Motor neuron (in vitro differentiated cells): ENCODE results near the gene RNASE1. TPM values are rescaled to one million over a fixed set of nuclear protein-coding genes. Genes with fewer than 3 reads are reported as not detected.
A peak's percentile ranks its signal among the peaks of the same experiment; 100 is the strongest.

Experiments used
- ATAC-seq, 8 experiments: fragments of 200-7000 bp; cut with Tn5 transposase; replicated peaks in 6 of 8; 2 replicates each; pipeline ENCODE4 v1.8.0; 2021; ENCODE audit warnings: mild to moderate bottlenecking in 8 of 8, moderate library complexity in 8 of 8
- H3K27ac ChIP-seq, 2 donors: fragments of 250-450 bp; sonication (Bioruptor Pico); 2 replicates each; pipeline ENCODE4 v1.9.0; 2021; ENCODE audit warnings: antibody characterized with exemption in 2 of 2, mild to moderate bottlenecking in 2 of 2, moderate library complexity in 1 of 2
- H3K4me1 ChIP-seq, 2 donors: fragments of 250-450 bp; sonication (Bioruptor Pico); replicated peaks in 1 of 2; 2 replicates each; pipeline ENCODE4 v1.6.1; 2021; ENCODE audit warnings: antibody characterized with exemption in 2 of 2, mild to moderate bottlenecking in 2 of 2, moderate library complexity in 1 of 2
- H3K4me3 ChIP-seq, 5 donors: fragments of 250-450 bp; sonication (Bioruptor Pico); 2 replicates each; pipeline ENCODE4 v1.9.0; 2021; ENCODE audit warnings: antibody characterized with exemption in 5 of 5, mild to moderate bottlenecking in 5 of 5, moderate library complexity in 4 of 5
- WGBS, 10 experiments: fragments of 450-650 bp; shearing (Covaris generic); methylation state at CpG; one replicate each; pipeline ENCODE4 v1.0.0; 2022; 5-methylcytosine and 5-hydroxymethylcytosine counted together
- in situ Hi-C, 9 experiments: fragments of 400-800 bp; cut with MboI; loops; one replicate each; pipeline ENCODE4 v1.15.0; 2021; ENCODE audit warnings: low sequenced_read_pairs in 9 of 9, low pct_unique_long_range_greater_than_20kb in 2 of 9; ENCODE audit not compliant: unreplicated experiment in 9 of 9
- total RNA-seq, 8 experiments: library from RNA; unstranded; fragments of 300-600 nt; gene quantifications; 2 replicates each; pipeline versions ENCODE4 v1.2.3 to v1.2.4, GENCODE V29; 2022

RNASE1 gene
- total RNA-seq, 8 experiments from 2014 or later = 47.0 to 362 (median 50.7) TPM; not detected in 5

- Histone ChIP-seq H3K4me1 (no peaks in the 10 kb centered on the region), H3K27ac (no peak overlapping the region), H3K4me3 (no peak overlapping the region)
- 0 to 69% (median 41%) methylated on average over 1 to 9 of the region's 9 CpGs; no CpG with 5 or more reads in 3 of the 10 experiments for WGBS, 10 experiments
- peak in 1 of 8 experiments; percentile 34 for ATAC-seq
- in situ Hi-C loops = no loop called here
Observed at GRCh38 chr14:20799892-20800544, 2.6 kb downstream of the RNASE1 start.

- H3K4me1 ChIP-seq = no peaks in the 10 kb centered on the region
- H3K4me3 ChIP-seq = no peak overlapping the region
- H3K27ac ChIP-seq = no peak overlapping the region
- ATAC-seq = no peak
- WGBS, 10 experiments = 0 to 60% (median 34%) methylated on average over 1 to 4 of the region's 4 CpGs; no CpG with 5 or more reads in 2 of the 10 experiments
- in situ Hi-C loops = no loop called here
Observed at GRCh38 chr14:20799456-20799891, 3.2 kb downstream of the RNASE1 start.

- 50 to 100% (median 98%) methylated on average over 1 to 6 of the region's 6 CpGs; no CpG with 5 or more reads in 2 of the 10 experiments for WGBS, 10 experiments
Observed at GRCh38 chr14:20798932-20799331, 3.7 kb downstream of the RNASE1 start.

GRCh38 chr14:20798318-20798717, 4.3 kb downstream of the RNASE1 start:
- 56 to 100% (median 83%) methylated on average over 1 to 5 of the region's 7 CpGs; no CpG with 5 or more reads in 1 of the 10 experiments for WGBS, 10 experiments
- in situ Hi-C loops = no loop called here
- Histone ChIP-seq H3K4me1 (no peaks in the 10 kb centered on the region), H3K4me3 (no peak overlapping the region), H3K27ac (no peak overlapping the region)
- ATAC-seq = no peak

More at GRCh38 chr14:20798932-20799331, 3.7 kb downstream of the RNASE1 start:
- ATAC-seq = no peak
- Histone ChIP-seq H3K4me1 (no peaks in the 10 kb centered on the region), H3K4me3 (no peak overlapping the region), H3K27ac (no peak overlapping the region)
- in situ Hi-C loops = no loop called here

- ATAC-seq = no peak
- Histone ChIP-seq H3K4me1 (no peaks in the 10 kb centered on the region), H3K27ac (no peak overlapping the region), H3K4me3 (no peak overlapping the region)
- 33 to 100% (median 65%) methylated on average over 1 of the region's 1 CpG; no CpG with 5 or more reads in 4 of the 10 experiments for WGBS, 10 experiments
- in situ Hi-C loops = no loop called here
Observed at GRCh38 chr14:20797164-20797563, 5.5 kb downstream of the RNASE1 start.

GRCh38 chr14:20794644-20795369, 7.8 kb downstream of the RNASE1 start:
- WGBS, 10 experiments = 15 to 73% (median 57%) methylated on average over 2 to 7 of the region's 7 CpGs
- Histone ChIP-seq H3K4me3 (no peak overlapping the region), H3K27ac (no peak overlapping the region), H3K4me1 (no peaks in the 10 kb centered on the region)
- in situ Hi-C loops = no loop called here
- no peak for ATAC-seq

- H3K4me1 ChIP-seq = no peaks in the 10 kb centered on the region
- H3K4me3 ChIP-seq = no peak overlapping the region
- H3K27ac ChIP-seq = no peak overlapping the region
- no peak for ATAC-seq
- in situ Hi-C loops = no loop called here
- WGBS, 10 experiments = 13 to 94% (median 77%) methylated on average over 1 to 4 of the region's 4 CpGs; no CpG with 5 or more reads in 4 of the 10 experiments
Observed at GRCh38 chr14:20792556-20792955, 10.1 kb downstream of the RNASE1 start.

GRCh38 chr14:20791597-20791996, 11.0 kb downstream of the RNASE1 start:
- in situ Hi-C loops = no loop called here
- no peak overlapping the region for H3K4me3 ChIP-seq
- no peak overlapping the region for H3K27ac ChIP-seq
- no peak for ATAC-seq
- no peaks in the 10 kb centered on the region for H3K4me1 ChIP-seq
- 28 to 83% (median 67%) methylated on average over 2 of the region's 2 CpGs; no CpG with 5 or more reads in 3 of the 10 experiments for WGBS, 10 experiments

- in situ Hi-C loops = no loop called here
- WGBS, 10 experiments = 36 to 95% (median 69%) methylated on average over 2 to 7 of the region's 7 CpGs
- Histone ChIP-seq H3K4me3 (no peak overlapping the region), H3K4me1 (no peaks in the 10 kb centered on the region), H3K27ac (no peak overlapping the region)
- no peak for ATAC-seq
Observed at GRCh38 chr14:20791187-20791586, 11.5 kb downstream of the RNASE1 start.

GRCh38 chr14:20790464-20791116, 12.1 kb downstream of the RNASE1 start:
- no peak overlapping the region for H3K4me3 ChIP-seq
- H3K4me1 ChIP-seq = no peaks in the 10 kb centered on the region
- in situ Hi-C loops = no loop called here
- no peak for ATAC-seq
- 0 to 80% (median 54%) methylated on average over 1 to 11 of the region's 13 CpGs; no CpG with 5 or more reads in 2 of the 10 experiments for WGBS, 10 experiments
- H3K27ac ChIP-seq = no peak overlapping the region

- in situ Hi-C loops = no loop called here
- 0 to 94% (median 66%) methylated on average over 1 to 3 of the region's 3 CpGs for WGBS, 10 experiments
- no peak overlapping the region for H3K4me3 ChIP-seq
- no peak overlapping the region for H3K27ac ChIP-seq
- ATAC-seq = no peak
- no peaks in the 10 kb centered on the region for H3K4me1 ChIP-seq
Observed at GRCh38 chr14:20789230-20789813, 13.3 kb downstream of the RNASE1 start.

- ATAC-seq = no peak
- no peak overlapping the region for H3K4me3 ChIP-seq
Observed at GRCh38 chr14:20787025-20787424, 15.6 kb downstream of the RNASE1 start.

More at GRCh38 chr14:20787025-20787424, 15.6 kb downstream of the RNASE1 start:
- 23 to 85% (median 63%) methylated on average over 1 to 4 of the region's 4 CpGs; no CpG with 5 or more reads in 1 of the 10 experiments for WGBS, 10 experiments
- in situ Hi-C loops = no loop called here
- Histone ChIP-seq H3K4me1 (no peaks in the 10 kb centered on the region), H3K27ac (no peak overlapping the region)
